Measurements from ENCODE around the gene TOP1. TPM values are rescaled to one million over a fixed set of nuclear protein-coding genes. Genes with fewer than 3 reads are reported as not detected.
A peak's percentile ranks its signal among the peaks of the same experiment; 100 is the strongest.

TOP1 gene
- total and polyA plus RNA-seq, 9 of the 15 experiments (the other 6 are each of a cell fraction or from before 2014, with no cell fraction given): 26.4 to 127 (median 39.6) TPM

- TF ChIP-seq E2F4 (CRISPR knock-in tag; IDR thresholded peaks at IDR 0.05; ENCODE audit: low read depth) (no peak), DMBX1 (CRISPR knock-in tag; IDR thresholded peaks at IDR 0.05; ENCODE audit: borderline replicate concordance) (no peak), ATF4 (CRISPR knock-in tag; IDR thresholded peaks at IDR 0.05) (no peak), NFRKB (IDR thresholded peaks at IDR 0.05; ENCODE audit: low read depth) (no peak), ZNF143 (CRISPR knock-in tag; IDR thresholded peaks at IDR 0.05) (no peak), CREB3L1 (IDR thresholded peaks at IDR 0.05; ENCODE audit: borderline replicate concordance, low read depth) (no peak), PKNOX1 (IDR thresholded peaks at IDR 0.05) (peak; percentile 83), GATA2 (CRISPR knock-in tag; IDR thresholded peaks at IDR 0.05) (peak; percentile 66; the same call in 1 of the 2 replicates), ZNF146 (CRISPR knock-in tag; IDR thresholded peaks at IDR 0.05; ENCODE audit: unreplicated experiment) (no peak), SMARCA5 (IDR thresholded peaks at IDR 0.05) (no peak), HDGF (IDR thresholded peaks at IDR 0.05) (no peak), STAG1 (CRISPR knock-in tag; IDR thresholded peaks at IDR 0.05; ENCODE audit: borderline replicate concordance) (no peak), CEBPB (tag; IDR thresholded peaks at IDR 0.05) (no peak), EZH2 (IDR thresholded peaks at IDR 0.05; ENCODE audit: borderline replicate concordance, low read depth, low read length) (no peak), HBP1 (CRISPR knock-in tag; IDR thresholded peaks at IDR 0.05) (no peak), VEZF1 (CRISPR knock-in tag; IDR thresholded peaks at IDR 0.05) (peak; percentile 65), NFIC (IDR thresholded peaks at IDR 0.05) (peak; percentile 60), SPI1 (IDR thresholded peaks at IDR 0.05; ENCODE audit: borderline replicate concordance, low read depth, low read length) (peak; percentile 28; the same call in 1 of the 2 replicates), CCNT2 (IDR thresholded peaks at IDR 0.05; ENCODE audit: borderline replicate concordance, extremely low read depth, insufficient read length, low read depth, low read length) (peak; percentile 94), TSC22D4 (tag; IDR thresholded peaks at IDR 0.05) (no peak)
Observed at GRCh38 chr20:41116282-41116956, 87.8 kb downstream of the TOP1 start (continued).
